HG03045 (cell line): ENCODE data around the gene CLEC17A.
"Not testable (repeated sequence)": the region's sequence is repeated elsewhere in the genome, so short reads cannot be mapped to it uniquely, and the experiment has no call there.

Source experiments
- ATAC-seq: cut with Tn5 transposase; IDR thresholded peaks from one replicate; pipeline ENCODE4 v1.9.1; 2021; ENCODE audit warnings: mild to moderate bottlenecking, moderate library complexity; ENCODE audit not compliant: unreplicated experiment

The CLEC17A gene

DNA sequence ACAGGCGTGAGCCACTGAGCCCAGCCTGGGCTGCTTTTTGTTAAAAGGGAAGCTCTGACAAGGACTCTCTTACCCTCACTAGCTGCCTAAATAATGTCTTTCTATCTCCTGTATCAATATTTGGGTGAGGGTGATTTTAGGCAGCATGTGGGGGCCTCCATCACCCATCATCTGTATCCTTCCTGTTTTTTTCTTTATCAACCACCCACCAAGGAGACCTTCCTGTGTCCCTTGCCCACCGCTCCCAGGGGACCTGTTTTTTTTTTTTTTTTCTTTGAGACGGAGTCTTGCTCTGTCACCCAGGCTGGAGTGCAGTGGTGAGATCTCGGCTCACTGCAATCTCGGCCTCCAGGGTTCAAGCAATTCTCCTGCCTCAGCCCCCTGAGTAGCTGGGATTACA lies 5.6 kb upstream of the CLEC17A start:
- no peak for ATAC-seq

DNA sequence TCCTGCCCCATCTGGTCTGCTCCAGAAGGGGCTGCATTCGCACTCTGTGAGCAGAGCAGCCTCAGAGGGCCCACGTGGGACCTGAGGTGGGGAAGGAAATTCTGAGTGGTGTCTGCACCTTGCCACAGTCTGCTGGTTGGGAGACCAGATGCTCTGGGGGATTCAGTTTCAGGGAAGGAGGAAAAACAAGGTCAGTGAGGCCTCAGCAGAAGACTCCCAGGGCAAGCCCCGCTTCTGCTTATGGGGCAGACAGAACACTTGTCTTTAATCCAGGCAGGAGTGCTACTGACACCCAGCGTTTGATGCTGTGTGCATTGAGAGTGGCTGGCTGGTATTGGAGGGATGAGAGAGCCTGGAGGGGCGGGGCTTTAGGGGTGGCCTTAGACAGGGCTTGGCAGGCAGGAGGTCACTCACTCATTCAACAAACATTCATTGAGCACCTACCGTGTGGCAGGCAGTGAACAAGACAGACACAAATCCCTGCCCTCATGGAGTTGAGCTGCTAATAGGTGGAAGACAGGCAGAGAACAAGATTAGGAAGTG lies 4.9 kb upstream of the CLEC17A start:
- ATAC-seq: no peak

- ATAC-seq: no peak
Observed at GRCh38 chr19:14580623-14581237, 2.2 kb upstream of the CLEC17A start.

DNA sequence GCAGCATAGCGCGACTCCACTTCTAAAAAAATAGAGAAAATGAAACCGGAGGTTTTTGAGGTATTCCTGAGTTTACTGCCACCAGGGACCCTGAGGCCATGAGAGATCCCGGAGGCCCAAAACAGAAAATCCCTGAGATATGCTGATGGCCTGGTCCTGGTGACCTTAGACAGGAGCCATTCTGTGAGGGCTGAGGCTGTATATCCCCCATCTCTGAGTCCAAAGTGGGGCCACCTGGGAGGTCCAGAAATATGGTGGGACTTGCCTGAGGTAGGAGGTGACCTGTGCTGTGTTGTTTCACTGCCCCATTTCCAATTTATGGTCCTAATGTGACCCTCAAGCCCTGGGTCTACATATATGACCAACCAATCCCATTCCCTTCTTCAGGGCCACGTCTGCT lies 1.5 kb downstream of the CLEC17A start:
- not testable (repeated sequence) for ATAC-seq

GRCh38 chr19:14585187-14585586 lies 2.3 kb downstream of the CLEC17A start:
- ATAC-seq: peak; percentile 53

DNA sequence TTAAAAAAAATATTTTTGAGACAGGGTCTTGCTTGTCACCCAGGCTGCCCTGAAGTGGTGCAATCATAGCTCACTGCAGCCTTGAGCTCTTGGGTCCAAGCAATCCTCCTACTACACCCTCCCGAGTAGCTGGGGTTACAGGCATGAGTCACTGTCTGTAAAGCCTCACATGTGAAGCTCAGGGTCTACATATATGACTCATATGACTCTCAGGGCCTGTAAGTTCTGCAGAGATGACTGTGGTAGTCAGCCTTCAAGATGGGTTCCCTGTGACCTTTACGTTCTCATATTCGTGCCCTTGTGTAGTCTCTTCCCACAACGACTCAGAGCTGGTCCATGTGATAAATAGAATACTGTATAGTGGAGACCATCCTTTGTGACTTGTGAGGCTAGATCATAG lies 6.5 kb downstream of the CLEC17A start:
- not testable (repeated sequence) for ATAC-seq

- no peak for ATAC-seq
Observed at GRCh38 chr19:14595558-14595957, 12.7 kb downstream of the CLEC17A start.

- ATAC-seq: no peak
Observed at GRCh38 chr19:14599548-14600147, 16.8 kb downstream of the CLEC17A start.

DNA sequence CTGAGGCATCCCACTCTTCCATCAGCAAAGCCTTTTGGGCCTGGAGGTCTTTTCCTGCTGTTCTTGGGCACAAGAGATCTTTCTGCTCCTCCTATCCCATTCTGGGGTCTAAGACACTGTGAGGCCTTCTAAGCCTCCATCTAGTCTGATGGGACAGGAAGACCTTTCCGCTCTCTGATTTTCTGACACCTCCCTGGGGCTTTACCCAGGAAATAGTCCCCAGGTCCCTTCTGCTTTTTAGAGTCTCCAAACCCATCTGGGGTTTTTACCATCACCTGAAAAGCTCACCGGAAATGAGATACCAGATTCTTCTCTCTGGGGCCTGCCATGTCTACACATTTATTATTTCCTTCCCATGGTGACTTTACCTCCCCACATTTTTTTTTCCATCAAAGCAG lies 21.1 kb downstream of the CLEC17A start:
- no peak for ATAC-seq

GRCh38 chr19:14606627-14607026 lies 23.7 kb downstream of the CLEC17A start:
- ATAC-seq: no peak

GRCh38 chr19:14611051-14611450 lies 28.2 kb downstream of the CLEC17A start:
- no peak for ATAC-seq

DNA sequence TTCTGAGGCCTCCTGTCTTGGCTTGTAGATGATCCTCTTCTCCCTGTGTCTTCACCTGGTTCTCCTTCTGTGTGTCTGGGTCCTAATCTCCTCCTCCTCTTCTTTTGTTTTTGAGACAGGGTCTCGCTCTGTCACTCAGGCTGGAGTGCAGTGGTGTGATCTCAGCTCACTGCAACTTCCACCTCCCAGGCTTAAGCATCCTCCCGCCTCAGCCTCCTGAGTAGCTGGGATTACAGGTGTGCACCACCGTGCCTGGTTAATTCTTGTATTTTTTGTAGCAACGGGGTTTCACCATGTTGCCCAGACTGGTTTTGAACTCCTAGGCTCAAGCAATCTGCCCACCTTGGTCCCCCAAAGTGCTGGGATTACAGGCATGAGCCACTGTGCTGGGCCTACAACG lies 29.4 kb downstream of the CLEC17A start:
- ATAC-seq: not testable (repeated sequence)

- ATAC-seq: no peak
Observed at GRCh38 chr19:14612657-14613056, 29.8 kb downstream of the CLEC17A start.

GRCh38 chr19:14613399-14614098 lies 30.7 kb downstream of the CLEC17A start:
- not testable (repeated sequence) for ATAC-seq

DNA sequence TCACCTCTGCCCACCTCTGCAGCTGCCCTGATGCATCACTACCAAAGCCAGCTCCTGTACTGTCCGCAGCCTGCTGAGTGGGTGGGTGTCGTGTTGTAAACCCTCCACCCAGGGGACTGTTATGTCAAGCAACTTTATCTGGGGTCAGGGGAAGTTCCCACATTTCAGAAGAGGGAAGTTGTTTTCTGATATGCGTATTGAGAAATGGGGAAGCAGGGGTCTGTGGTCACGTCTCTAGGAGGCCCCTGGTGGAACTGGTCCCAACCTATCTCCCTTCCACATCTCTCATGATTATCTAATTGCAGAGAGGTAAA lies 31.2 kb downstream of the CLEC17A start:
- no peak for ATAC-seq

GRCh38 chr19:14615623-14616022 lies 32.7 kb downstream of the CLEC17A start:
- no peak for ATAC-seq

DNA sequence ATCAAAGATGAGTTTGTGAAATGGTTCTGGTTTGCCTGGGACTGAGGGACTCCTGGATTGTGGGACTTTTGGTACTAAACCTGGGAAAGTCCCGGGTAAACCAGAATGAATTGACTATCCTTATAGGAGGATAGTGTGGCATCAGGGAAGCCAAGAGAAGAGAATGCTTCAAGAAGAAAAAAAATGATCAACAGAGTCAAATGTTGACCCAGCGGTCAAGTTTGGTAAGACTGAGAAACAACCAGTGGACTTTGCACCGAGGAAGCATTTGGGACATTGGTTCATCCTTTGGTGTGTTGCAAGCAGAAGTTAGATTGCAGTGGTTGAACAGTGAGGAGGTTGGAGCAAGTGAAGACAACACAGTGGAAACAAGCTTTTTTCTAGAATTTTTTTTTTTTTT lies 33.5 kb downstream of the CLEC17A start:
- no peak for ATAC-seq

DNA sequence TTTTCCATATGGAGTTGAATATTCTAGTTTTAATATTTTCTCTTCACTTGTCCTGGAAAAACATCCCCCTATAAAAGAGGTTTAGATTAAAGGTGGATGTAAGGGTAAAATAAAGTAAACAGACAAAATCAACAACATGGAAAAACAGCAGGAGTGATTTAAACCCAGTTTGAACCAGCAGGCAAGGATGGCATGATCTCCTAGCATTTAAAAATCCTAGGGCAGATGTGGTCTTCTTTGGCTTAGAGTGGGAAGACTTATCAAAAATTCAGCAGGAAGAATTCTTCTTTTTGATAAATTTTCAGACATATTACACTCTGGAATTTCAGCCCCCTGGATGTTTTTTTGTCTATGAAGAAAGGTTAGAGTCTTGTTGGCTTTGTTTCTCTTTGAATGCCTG lies 36.5 kb downstream of the CLEC17A start:
- ATAC-seq: no peak

DNA sequence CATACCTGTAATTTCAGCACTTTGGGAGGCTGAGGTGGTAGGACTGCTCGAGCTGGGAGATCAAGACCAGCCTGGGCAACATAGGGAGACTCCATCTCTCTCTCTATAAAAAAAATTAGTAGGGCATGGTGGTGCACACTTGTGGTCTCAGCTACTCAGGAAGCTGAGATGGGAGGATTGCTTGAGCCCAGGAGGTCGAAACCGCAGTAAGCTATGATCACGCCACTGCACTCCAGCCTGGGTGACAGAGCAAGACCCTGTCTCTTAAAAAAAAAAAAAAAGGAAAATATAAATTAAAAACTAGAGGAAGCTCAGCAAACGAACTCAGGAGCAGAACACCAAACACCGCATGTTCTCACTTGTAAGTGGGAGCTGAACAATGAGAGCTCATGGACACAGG lies 41.6 kb downstream of the CLEC17A start:
- ATAC-seq: not testable (repeated sequence)

- ATAC-seq: no peak
Observed at GRCh38 chr19:14629557-14629956, 46.7 kb downstream of the CLEC17A start.

GRCh38 chr19:14632286-14632685 lies 49.4 kb downstream of the CLEC17A start:
- ATAC-seq: no peak
